CD4-positive, alpha-beta T cell treated with Interferon alpha-2 for 1 hour (primary cell): ENCODE results near the gene ANKDD1B.
"Not testable (repeated sequence)": the region's sequence is repeated elsewhere in the genome, so short reads cannot be mapped to it uniquely, and the experiment has no call there.

ENCODE experiments used
- DNase-seq, 2 donors: peaks; one replicate each; pipeline ENCODE4 v3.0.0-alpha.2; 2020 to 2022

ANKDD1B gene

DNA sequence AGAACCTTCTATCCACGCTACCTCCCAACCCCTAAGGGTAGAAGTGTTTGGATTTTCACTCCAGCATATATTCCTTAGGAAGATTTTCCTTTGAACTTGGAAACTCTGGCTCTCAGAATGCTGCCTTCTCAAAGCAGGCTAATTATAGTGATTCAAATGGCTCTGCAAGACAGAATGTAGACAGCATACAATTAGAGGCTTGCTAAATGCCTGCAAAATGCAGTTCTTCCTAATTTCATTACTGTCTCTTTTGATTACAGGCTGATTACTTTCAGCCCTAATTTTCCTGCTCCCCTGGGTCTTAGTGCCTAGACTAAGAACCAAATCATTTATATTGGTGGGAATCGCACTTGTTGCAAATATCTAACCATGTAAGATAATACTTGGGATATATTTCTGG lies 50.8 kb downstream of the ANKDD1B start:
- DNase-seq = no peak

DNA sequence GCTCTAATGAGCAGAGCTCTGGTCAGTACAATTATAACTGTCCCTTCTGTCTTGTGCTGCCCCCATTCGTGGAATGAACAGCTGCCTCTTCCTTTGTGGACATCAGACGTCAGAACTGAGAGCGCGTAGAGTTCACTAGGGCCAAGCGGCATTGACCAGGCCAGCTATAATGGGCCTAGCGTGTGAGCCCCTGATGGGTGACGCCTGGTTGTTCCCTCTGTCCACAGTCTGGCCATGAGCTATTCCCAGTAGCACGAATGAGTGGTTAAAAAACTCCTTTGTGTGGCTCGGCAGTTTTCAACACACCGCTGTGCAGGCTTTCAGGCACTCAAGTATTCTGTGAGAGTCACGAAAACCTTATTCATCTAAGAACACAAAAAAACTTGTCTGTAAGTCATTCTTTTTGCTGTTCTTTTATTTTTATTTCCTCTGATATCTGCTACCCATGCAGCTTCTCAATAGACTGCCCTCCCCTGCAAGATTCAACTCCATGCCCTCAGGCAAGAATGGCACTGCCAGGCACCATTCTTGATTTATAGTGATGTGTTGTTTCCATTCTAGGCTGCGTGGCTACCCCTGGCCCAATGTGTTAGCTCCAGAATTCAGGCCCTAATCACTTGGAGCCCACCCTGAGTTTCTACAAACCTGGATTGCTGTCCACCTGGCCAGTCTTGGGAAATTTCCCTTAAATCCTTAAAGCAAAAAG lies 52.5 kb downstream of the ANKDD1B start:
- DNase-seq = no peak

GRCh38 chr5:75664979-75665378 lies 53.7 kb downstream of the ANKDD1B start:
- DNase-seq = no peak

GRCh38 chr5:75666801-75667200 lies 55.5 kb downstream of the ANKDD1B start:
- no peak for DNase-seq

DNA sequence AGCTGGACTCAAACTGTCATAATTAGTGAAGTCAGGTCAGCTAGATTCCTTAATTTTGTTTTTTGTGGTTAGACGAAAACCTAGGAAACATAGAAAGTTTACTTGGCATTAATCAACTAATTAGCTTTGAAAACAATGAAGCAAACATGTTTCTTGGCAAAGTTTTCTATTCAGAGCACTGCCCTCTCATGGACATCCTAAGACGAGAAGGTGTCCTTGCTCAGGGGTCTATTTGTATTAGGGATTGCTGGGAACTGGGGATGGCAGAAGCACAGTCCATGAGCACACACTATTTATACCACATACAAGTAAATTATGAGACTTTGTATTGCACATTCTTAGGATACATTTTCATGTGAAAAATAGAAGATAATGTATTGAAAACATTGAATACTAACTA lies 56.3 kb downstream of the ANKDD1B start:
- DNase-seq = no peak

DNA sequence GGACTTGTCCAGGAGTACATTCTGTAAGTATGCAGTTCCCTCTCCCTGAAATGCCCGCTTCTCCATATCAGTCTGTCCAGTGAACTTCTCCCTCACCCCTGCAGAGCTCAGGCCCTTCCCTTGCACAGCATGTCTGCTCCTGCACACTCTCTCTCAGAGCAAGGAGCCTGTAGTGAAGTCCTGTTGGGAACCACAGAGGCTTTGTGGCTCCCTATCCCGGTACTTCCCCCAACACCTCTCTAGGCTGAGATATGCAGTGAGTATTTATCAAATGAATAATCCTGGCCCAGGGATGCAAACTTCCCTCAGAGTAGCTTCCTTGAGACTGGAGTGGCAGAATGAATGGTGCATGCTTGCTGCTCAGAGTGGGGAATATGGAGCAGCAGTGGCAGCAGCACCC lies 57.2 kb downstream of the ANKDD1B start:
- DNase-seq = no peak

DNA sequence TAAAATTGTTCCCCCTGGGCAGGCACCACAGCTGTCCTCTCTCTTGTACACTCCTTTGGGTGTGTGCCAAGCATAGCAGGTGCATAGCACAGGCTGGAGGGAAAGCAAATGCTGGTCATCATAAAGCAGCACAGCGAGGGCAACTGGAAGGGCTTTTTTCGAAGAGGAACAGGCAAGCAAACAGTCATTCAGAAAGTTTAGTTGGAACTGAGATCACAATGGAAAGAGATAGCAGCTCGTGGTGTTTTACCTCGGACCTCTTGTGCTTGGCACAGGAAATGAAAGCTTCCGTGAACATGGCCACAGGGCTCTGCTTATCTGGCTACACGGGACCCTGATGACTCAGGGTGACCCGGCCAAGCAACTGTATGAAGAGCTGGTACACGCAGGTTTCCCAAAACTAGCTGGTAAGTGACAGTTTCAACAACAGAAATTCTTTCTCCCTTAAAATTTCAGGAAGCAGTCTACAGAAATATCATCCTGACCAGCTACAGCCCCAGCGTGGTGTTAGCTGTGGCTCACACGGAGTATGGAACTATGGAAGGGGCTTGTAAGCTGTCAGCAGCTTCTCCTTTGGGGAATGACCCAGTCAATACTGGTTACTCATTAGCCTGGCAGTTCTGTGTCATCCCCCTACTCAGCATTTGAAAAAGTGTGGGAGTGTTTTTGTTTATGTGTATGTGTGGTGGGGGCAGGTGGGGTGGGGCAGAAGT lies 57.9 kb downstream of the ANKDD1B start:
- peak; percentile 36 to 51 for DNase-seq

GRCh38 chr5:75670577-75670976 lies 59.3 kb downstream of the ANKDD1B start:
- DNase-seq = no peak

GRCh38 chr5:75671506-75671905 lies 60.3 kb downstream of the ANKDD1B start:
- DNase-seq = no peak

DNA sequence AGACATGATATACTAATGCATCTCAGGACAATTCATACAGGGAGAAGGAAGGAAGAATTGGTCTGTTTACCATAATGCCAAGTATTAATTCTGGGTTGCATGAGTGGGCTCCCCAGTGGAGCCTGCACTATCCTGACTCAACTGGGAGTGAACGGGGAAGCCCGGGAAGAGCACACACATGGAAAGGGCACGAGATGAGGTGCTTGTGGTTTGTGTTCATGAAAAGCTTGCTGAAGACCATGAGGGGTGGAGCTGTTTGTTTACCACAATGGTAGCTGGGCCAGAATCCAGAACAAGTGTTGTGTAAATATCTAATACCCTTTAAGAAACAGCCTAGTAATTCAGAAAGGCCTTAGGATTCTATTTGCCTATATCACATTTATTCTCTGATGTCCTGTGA lies 61.4 kb downstream of the ANKDD1B start:
- DNase-seq = no peak

DNA sequence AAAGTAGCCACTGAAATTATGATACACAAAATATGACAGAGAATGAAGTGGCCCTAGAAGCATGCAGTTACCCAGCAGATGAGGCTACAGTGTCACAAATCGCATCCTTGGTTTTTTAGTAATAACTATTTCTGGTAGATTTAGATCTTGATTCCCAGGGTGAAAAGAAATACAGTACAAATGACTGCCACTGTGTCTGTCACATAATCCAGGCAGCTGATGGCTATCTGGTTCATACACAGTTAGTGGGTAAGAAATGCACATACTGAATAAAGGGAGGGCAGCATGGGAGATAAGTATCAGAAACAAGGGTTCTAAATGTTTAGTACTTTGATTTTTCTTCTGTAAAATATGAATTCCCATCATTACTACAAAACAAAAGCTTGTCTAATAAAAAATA lies 64.5 kb downstream of the ANKDD1B start:
- no peak for DNase-seq

DNA sequence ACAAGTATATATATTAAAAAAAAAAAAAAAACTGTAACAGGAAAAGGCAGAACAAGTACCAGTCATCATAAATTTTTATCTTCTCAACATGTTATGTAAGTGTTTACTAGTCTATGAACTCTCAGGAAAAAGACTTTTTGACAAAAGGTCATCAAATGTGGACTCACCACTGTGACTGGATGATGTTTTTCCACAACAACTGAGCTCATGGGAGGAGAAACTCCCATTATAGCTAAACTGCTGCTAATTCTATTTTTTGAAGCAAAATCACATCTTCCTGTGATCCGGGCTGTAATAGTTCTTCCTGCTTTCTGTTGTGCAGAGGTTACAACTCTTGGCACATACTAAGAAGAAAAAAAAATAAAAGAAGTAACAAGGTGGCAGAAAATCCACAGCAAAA lies 66.4 kb downstream of the ANKDD1B start:
- DNase-seq = peak in 1 of 2 donors; percentile 10

GRCh38 chr5:75678155-75678554 lies 66.9 kb downstream of the ANKDD1B start:
- peak in 1 of 2 donors; percentile 39 for DNase-seq

- peak in 1 of 2 donors; percentile 56 for DNase-seq
Observed at GRCh38 chr5:75681125-75681830, 70.0 kb downstream of the ANKDD1B start.

DNA sequence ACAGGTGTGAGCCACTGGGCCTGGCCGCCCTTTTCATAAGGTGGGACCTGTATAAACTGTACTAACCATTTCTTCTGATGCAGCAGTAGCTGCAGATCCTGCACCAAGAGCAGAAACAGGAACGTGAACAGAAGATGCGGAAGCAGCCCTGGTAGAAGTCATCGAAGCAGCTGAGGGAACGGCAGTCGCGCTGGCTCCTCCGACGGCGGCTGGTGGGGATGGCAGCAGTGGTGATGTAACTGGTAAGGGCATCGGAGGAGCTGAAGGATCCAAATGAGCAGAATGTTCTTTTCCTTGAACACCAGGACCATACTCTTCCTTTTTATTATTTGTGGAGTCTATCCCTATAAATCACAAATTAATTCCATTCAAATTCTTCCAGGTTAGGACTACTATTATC lies 73.9 kb downstream of the ANKDD1B start:
- no peak for DNase-seq

DNA sequence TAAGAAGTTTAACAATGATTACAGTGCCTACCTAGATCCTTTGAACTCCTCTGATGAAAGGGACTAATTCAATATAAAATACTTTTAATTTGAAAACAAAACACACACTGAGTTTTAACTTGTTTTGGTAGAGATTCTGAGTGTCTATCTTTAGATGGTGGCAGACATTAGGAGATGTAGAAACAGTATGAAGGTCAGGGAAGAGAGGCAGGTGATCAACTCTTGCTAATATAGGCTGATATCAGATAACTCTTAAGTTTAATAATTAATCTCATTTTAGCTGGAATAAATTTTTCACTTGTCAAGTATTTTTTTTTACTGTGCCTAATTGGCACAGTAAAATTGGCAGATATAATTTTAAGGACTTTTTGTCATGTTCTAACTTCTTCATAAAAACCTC lies 75.2 kb downstream of the ANKDD1B start:
- no peak for DNase-seq

DNA sequence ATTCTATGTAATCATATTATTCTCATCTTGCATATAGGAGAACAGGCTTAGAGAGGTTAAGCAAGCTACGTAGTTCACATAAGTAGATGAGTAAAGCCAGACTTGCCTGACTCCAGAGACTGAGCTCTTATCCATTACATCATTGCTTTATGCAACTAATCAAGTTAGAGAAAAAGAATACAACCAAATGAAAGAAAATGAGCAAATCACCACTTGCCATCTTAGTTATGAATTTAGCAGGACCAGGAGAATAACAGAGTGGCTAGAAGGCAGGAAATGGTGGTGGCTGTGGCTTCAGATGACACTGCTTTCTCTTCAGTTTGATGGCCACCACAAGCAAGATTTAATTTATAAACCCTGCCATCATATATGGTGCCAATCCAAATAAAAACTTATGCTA lies 79.4 kb downstream of the ANKDD1B start:
- DNase-seq = peak in 1 of 2 donors; percentile 8

- DNase-seq = no peak
Observed at GRCh38 chr5:75694781-75695180, 83.5 kb downstream of the ANKDD1B start.

DNA sequence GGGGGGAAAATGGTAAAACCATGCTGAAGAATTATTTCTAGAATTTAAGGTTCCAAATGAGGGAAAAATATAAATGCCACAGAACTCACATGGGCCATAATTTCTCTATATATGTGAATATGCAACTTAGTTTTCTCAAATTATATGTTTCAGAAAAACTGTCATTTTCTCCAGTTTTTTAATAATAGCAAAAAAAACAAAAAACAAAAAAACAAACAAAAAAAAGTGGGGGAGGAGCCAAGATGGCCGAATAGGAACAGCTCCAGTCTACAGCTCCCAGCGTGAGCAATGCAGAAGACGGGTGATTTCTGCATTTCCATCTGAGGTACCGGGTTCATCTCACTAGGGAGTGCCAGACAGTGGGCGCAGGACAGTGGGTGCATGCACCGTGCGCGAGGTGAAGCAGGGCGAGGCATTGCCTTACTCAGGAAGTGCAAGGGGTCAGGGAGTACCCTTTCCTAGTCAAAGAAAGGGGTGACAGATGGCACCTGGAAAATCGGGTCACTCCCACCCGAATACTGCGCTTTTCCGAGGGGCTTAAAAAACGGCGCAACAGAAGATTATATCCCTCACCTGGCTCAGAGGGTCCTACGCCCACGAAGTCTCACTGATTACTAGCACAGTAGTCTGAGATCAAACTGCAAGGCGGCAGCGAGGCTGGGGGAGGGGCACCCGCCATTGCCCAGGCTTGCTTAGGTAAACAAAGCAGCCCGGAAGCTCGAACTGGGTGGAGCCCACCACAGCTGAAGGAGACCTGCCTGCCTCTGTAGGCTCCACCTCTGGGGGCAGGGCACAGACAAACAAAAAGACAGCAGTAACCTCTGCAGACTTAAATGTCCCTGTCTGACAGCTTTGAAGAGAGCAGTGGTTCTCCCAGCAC lies 84.5 kb downstream of the ANKDD1B start:
- DNase-seq = not testable (repeated sequence)

GRCh38 chr5:75701856-75702255 lies 90.6 kb downstream of the ANKDD1B start:
- no peak for DNase-seq

GRCh38 chr5:75706016-75706415 lies 94.8 kb downstream of the ANKDD1B start:
- DNase-seq = no peak

GRCh38 chr5:75706775-75707174 lies 95.5 kb downstream of the ANKDD1B start:
- DNase-seq = no peak
